Stimulated activated naive CD8-positive, alpha-beta T cell treated with anti-CD3 and anti-CD28 coated beads, Interleukin-15, amount 100 ng/mL, for 72 hours (primary cell): ENCODE data around the gene IQCC.
A peak's percentile ranks its signal among the peaks of the same experiment; 100 is the strongest.
"Not testable (repeated sequence)": the region's sequence is repeated elsewhere in the genome, so short reads cannot be mapped to it uniquely, and the experiment has no call there.

Experiments
- ATAC-seq: fragments of 150-1000 bp; cut with Tn5 transposase; 2 replicates; pipeline ENCODE4 v1.10.0; 2021; ENCODE audit warnings: mild to moderate bottlenecking, moderate library complexity
- DNase-seq, 2 donors: peaks; one replicate each; pipeline ENCODE4 v3.0.0; 2021 to 2022
- H3K27ac Mint-ChIP-seq, 2 donors: one replicate each; pipeline ENCODE4 v1.8.0; 2022; ENCODE audit warnings: mild to moderate bottlenecking in 2 of 2, mixed read lengths in 2 of 2, moderate library complexity in 2 of 2
- H3K27me3 Mint-ChIP-seq: one replicate; pipeline ENCODE4 v1.8.0; 2022; ENCODE audit warnings: mixed read lengths
- H3K4me1 Mint-ChIP-seq: one replicate; pipeline ENCODE4 v1.8.0; 2022; ENCODE audit warnings: mild to moderate bottlenecking, mixed read lengths
- H3K4me3 Mint-ChIP-seq, 2 donors: one replicate each; pipeline ENCODE4 v1.8.0; 2022; ENCODE audit warnings: mild to moderate bottlenecking in 2 of 2, mixed read lengths in 2 of 2, moderate library complexity in 1 of 2
- H3K9me3 Mint-ChIP-seq, 2 donors: one replicate each; pipeline ENCODE4 v1.8.0; 2022; ENCODE audit warnings: mixed read lengths in 2 of 2

IQCC gene

DNA sequence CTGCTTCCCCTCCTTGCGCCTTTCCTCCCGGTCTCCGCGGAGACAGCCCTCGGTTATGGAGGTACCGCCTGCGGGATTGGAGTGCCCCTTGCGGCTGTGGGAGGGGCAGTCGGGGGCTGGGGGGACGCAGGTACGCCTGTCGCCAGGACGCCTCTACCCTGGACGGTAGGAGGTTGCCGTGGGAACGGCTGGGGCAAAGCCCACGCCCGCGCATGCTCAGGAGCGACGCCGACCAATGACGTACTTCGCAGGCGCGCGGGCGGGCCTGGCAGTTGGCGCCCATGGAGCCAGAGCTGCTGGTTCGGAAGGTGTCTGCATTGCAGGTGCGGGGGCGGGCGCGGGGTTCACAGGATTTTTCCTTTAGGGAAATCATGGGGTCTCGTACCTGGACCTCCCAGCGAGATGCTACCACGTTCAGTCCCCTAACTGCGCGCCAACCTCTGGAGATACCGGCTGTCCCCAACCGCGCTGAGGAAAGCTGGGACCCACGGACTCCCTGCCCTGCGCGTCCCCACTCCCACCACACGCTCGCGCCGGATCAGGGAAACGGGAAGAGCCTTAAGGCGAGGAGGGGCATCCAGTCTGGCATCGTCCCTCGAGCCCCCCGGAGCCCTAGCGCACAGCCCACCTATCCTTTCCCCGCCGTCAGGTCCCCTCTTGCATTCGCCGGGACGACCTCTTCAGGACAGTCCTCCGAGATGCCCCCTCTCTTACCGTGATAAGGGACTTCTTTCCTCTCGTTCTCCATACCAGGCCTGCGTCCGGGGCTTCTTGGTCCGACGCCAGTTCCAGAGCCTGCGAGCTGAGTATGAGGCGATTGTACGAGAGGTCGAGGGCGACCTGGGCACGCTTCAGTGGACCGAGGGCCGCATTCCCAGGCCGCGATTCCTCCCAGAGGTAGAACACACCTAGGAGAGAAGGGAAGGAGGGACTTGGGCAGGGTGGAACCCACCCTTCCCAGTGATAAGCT, at the start of gene IQCC:
TSS of gene IQCC (plus strand) at position 271 of the 970 bp plus-strand sequence. CDS start at position 282, 11 bp downstream.
- DNase-seq (peak; percentile 80 to 85), ATAC-seq (peak; percentile 76)
- no peaks in the 10 kb centered on the region for H3K9me3 Mint-ChIP-seq
- H3K27me3 Mint-ChIP-seq, result no peaks in the 10 kb centered on the region
- H3K4me1 Mint-ChIP-seq, result peaks cover 77% of the 10 kb centered on the region
- peak within 1 kb of the TSS; percentile 91 to 95 for H3K27ac Mint-ChIP-seq
- peak within 1 kb of the TSS; percentile 95 to 98 for H3K4me3 Mint-ChIP-seq

DNA sequence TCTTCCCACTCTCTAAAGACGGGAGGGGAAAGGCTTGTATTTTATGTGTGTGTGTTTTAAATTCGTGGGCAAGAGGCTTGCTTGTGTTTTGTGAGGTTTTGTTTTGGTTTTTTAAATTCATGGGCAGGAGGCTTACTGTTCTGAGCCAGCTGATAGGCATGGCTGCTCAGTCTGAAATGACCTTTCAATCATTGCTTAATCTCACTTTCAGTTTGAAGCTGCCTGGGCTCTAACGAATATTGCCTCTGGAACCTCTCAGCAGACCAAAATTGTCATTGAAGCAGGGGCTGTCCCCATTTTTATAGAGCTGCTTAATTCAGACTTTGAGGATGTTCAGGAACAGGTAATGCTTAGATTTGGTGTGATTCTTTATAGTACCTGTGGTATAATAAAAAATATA, 46.3 kb upstream of the IQCC start:
- peak overlapping the region in 1 of 2 donors; percentile 48 for H3K27ac Mint-ChIP-seq
- ATAC-seq (peak; percentile 70), DNase-seq (no peak)

DNA sequence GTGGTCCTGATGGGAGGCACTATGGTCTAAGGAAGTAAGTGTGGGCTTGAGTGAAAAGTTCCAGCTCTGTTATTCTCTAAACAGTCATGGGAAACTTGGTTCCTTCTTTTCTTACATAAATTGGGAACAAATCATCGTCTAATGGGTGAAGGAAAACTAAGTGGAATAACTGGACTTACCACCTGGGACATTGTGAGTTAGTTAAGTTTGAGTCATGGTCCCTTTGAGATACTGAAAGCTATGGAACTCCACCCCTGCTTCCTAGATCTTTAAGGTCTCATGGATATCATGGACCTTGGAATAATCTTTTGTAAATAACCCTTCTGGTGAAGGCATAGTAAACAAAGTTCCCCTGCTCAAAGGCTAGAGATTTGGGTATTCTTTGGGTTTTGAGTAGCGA, 42.1 kb upstream of the IQCC start:
- DNase-seq (no peak), ATAC-seq (no peak)

More for the DNA sequence above, 46.3 kb upstream of the IQCC start:
- Mint-ChIP-seq H3K4me1 (peaks cover 8% of the 10 kb centered on the region), H3K4me3 (no peak overlapping the region), H3K9me3 (no peaks in the 10 kb centered on the region), H3K27me3 (no peaks in the 10 kb centered on the region)

DNA sequence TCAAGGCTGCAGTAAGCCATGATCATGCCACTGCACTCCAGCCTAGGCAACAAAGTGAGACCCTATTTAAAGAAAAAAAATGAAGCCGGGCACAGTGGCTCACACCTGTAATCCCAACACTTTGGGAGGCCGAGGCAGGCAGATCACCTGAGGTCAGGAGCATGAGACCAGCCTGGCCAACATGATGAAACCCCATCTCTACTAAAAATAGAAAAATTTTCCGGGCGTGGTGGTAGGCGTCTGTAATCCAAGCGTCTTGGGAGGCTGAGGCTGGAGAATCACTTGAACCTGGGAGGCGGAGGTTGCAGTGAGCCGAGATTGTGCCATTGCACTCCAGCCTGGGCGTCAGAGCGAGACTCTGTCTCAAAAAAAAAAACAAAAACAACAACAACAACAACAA, 39.8 kb upstream of the IQCC start:
- not testable (repeated sequence) for H3K4me3 Mint-ChIP-seq, DNase-seq, H3K9me3 Mint-ChIP-seq, ATAC-seq, H3K4me1 Mint-ChIP-seq, H3K27me3 Mint-ChIP-seq
- H3K27ac Mint-ChIP-seq, result peak overlapping the region in 1 of 2 donors; percentile 67

More for the DNA sequence above, 42.1 kb upstream of the IQCC start:
- Mint-ChIP-seq H3K27me3 (no peaks in the 10 kb centered on the region), H3K4me1 (peaks cover 8% of the 10 kb centered on the region), H3K4me3 (no peak overlapping the region), H3K9me3 (no peaks in the 10 kb centered on the region), H3K27ac (no peak overlapping the region)

DNA sequence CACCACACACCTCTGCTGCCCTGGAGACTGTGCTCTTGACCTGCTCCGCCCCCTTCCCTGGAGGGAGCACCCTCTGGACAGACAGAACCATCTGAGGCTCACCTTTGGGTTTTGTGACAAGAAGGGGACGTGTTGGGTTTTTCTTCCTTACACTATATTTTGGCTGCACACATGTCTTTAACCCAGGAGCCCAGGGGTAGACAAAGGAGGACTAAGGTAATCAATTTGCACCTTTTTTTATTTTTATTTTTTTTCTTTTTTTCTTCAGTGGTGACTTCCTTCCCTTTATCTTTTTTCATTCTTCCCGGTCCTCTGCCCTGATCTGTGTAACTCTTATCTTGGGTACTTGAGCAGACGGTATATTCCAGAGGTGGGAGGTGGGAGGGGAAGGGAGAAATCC, 34.5 kb upstream of the IQCC start:
- H3K4me1 Mint-ChIP-seq, result peaks cover 21% of the 10 kb centered on the region
- ATAC-seq (no peak), DNase-seq (no peak)
- no peaks in the 10 kb centered on the region for H3K27me3 Mint-ChIP-seq
- H3K27ac Mint-ChIP-seq, result no peak overlapping the region
- no peaks in the 10 kb centered on the region for H3K9me3 Mint-ChIP-seq
- no peak overlapping the region for H3K4me3 Mint-ChIP-seq

DNA sequence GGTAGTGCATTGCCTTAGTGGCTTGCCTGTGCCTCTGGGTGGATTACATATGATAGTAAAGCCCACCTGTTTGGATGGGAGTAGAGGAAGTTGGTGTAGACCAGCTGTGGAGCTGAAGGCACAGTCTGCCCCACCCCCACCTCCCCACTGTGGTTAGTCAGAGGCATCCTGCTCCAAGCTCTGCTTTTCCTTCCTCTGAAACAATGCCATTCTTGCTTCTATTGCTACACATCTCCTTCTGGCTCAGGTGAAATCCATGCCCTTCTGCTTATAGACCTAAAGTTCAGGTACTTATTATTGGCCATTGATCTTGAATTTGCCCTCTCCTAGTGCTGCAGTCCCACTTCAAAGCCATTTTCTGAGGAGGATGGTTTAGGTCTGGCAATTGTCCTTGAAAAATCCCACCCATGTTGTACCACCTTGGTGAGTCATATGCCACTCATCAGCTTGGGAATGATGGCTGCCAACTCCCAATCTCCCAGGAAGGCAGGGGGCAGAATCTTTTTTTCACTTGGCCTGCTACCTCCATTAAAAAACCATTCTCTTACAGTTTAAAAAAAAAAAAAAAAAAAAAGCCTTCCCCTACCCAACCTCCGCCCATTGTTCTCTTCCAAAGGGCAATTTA, 32.7 kb upstream of the IQCC start:
- peak overlapping the region in 1 of 2 donors; percentile 85 for H3K27ac Mint-ChIP-seq
- H3K9me3 Mint-ChIP-seq, result no peaks in the 10 kb centered on the region
- peaks cover 21% of the 10 kb centered on the region for H3K4me1 Mint-ChIP-seq
- ATAC-seq (no peak), DNase-seq (no peak)
- H3K4me3 Mint-ChIP-seq, result no peak overlapping the region
- no peaks in the 10 kb centered on the region for H3K27me3 Mint-ChIP-seq

DNA sequence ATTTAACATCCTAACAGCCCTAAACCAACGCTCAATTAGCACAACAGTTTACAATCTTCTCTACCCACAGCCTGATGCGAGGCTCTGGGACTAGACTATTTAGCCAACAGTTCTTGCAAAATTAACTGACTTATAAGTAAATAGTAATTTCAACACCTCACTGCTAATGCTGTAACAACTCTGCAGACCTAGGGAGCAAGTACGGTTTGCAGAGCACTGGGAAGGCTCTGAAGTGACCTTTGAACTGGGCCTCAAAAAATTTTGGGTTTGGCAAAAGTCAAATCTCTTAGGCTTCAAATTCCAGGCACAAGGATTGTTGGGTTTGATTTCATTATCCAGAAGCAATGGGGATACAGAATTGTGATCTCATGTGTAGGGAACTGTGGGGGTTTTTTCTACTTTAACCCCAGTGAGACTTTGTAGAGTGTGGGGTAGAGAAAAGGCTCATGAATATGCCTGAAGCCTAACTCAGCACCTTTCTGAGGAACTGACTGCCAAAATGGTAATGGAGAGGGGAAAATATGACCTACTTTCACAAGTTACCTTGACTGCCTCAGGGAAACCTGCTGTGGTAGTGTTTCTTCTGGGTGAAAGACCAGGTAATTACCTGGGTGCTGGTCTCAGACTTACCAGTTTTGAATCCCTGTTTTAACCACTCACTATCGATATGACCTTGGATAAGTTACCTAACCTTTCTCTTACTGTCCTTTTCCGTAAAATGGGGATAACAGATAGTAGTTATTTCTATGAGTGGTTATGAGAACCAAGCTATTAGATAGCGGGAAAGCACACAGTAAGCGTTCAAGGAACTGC, 26.9 kb upstream of the IQCC start:
- DNase-seq (no peak), ATAC-seq (no peak)
- H3K27ac Mint-ChIP-seq, result peak overlapping the region; percentile 94 to 99
- no peaks in the 10 kb centered on the region for H3K9me3 Mint-ChIP-seq
- H3K27me3 Mint-ChIP-seq, result no peaks in the 10 kb centered on the region
- peaks cover 41% of the 10 kb centered on the region for H3K4me1 Mint-ChIP-seq
- H3K4me3 Mint-ChIP-seq, result peak overlapping the region; percentile 92 to 99

DNA sequence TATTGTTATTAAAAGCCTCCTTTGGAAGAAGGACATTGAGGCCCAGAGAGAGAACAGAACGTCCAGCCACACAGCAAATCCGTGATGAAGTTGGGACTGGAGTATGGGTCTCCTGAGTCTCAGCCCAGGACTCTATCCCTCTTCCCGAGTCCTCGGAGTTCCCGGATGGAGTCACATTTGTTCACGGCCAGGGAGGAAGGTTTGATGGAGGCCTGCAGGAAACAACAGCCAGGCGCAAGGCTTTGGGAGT, 26.4 kb upstream of the IQCC start:
- peak overlapping the region; percentile 94 to 99 for H3K27ac Mint-ChIP-seq
- H3K4me1 Mint-ChIP-seq, result peaks cover 46% of the 10 kb centered on the region
- H3K4me3 Mint-ChIP-seq, result peak overlapping the region; percentile 92 to 99

DNA sequence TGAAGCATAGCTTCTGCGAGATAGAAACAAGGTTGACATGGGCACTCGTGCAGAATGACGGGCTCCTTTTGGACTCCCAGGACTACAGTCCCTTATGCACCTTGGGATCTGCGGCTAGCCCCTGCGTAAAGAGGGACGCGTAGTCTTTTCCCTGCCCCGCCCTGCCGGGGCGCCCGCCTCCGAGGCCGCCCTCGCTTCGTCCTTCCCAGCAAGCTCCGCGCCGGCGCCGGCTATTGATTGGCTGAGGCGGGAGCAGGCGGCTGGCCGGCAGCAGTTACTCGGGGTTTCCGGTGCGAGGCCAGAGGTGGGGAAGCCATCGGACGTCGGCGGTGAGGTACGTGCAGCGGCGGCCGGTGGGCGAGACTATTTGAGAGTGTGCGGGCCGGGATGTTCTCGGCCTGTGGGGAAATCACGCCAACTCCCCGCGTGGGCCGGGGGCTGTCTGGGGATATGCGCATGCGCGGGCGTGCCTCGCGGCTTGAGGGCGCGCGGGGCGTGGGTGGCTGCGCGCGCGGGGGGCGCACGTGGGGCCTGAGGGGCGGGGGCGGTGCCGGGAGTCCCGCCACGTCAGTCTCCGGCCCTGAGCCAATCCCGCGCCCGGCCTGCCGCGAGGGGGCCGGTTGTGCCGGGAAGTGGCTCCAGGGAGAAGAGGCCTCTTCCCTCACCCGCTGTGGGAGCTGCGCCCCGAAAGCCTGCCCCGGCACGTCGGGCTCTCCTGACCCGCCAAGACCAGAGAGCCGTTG, 25.9 kb upstream of the IQCC start, which contains the start of gene TXLNA:
TSS of gene TXLNA (plus strand) at position 233 of the 743 bp plus-strand sequence. CDS start 671 bp downstream, outside the sequence.
- Mint-ChIP-seq H3K27me3 (no peaks in the 10 kb centered on the region), H3K27ac (peak within 1 kb of the TSS; percentile 99), H3K4me3 (peak within 1 kb of the TSS; percentile 92 to 99), H3K9me3 (no peaks in the 10 kb centered on the region), H3K4me1 (peaks cover 51% of the 10 kb centered on the region)
- ATAC-seq (peak; percentile 92), DNase-seq (peak; percentile 90 to 92)

More for the DNA sequence above, 26.4 kb upstream of the IQCC start:
- Mint-ChIP-seq H3K27me3 (no peaks in the 10 kb centered on the region), H3K9me3 (no peaks in the 10 kb centered on the region)
- no peak for DNase-seq
- no peak for ATAC-seq

DNA sequence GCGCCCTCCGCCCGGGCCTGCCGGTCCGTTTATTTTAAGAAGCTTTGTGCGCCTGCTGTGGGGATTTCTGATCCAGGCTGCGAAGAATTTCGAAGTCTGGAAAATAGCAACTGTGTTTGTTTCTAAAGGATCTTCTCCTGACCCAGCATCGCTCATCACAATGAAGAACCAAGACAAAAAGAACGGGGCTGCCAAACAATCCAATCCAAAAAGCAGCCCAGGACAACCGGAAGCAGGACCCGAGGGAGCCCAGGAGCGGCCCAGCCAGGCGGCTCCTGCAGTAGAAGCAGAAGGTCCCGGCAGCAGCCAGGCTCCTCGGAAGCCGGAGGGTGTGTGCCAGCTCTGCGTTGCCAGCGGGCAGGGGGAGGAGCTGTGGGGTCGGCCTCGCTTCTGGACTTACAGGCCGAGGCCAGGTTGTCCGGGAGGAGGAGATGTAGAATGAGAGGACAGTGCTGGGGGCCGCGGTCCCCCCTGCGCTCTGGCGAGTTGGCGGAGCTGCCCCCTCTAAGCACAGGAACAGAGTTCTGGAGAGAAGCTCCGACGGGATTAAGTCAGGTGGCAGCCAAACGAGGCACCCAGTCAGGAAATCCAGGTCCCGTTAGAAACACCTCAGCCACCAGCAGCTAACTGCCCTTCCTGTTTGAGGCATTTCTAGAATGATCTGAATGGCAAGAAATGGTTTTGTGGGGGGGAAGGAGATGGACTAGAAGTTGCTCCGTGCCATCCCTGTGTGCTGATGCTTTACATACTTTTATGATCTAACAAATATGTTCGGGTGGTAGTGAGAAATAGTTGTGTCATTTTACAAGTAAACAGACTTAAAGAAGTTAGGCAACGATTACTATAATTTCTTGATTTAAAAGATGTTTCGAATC, 25.0 kb upstream of the IQCC start:
- peaks cover 58% of the 10 kb centered on the region for H3K4me1 Mint-ChIP-seq
- ATAC-seq, result peak; percentile 42
- peak overlapping the region; percentile 90 to 99 for H3K27ac Mint-ChIP-seq
- H3K4me3 Mint-ChIP-seq, result peak overlapping the region; percentile 92 to 99
- no peaks in the 10 kb centered on the region for H3K27me3 Mint-ChIP-seq
- peak in 1 of 2 donors; percentile 55 for DNase-seq
- H3K9me3 Mint-ChIP-seq, result no peaks in the 10 kb centered on the region

DNA sequence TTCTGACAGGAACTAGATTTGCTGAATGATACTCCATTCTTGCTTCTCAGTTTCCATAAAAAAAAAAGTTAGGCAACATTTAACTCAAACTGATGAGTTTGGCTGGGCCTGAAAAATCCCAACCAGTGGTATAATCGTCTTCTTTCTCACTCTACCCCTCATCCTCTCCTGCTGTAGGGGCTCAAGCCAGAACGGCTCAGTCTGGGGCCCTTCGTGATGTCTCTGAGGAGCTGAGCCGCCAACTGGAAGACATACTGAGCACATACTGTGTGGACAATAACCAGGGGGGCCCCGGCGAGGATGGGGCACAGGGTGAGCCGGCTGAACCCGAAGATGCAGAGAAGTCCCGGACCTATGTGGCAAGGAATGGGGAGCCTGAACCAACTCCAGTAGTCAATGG, 24.4 kb upstream of the IQCC start:
- H3K4me1 Mint-ChIP-seq, result peaks cover 65% of the 10 kb centered on the region
- H3K27ac Mint-ChIP-seq, result peak overlapping the region; percentile 75 to 90
- no peaks in the 10 kb centered on the region for H3K27me3 Mint-ChIP-seq
- no peak for DNase-seq
- peak overlapping the region; percentile 92 to 99 for H3K4me3 Mint-ChIP-seq
- no peak for ATAC-seq
- H3K9me3 Mint-ChIP-seq, result no peaks in the 10 kb centered on the region

DNA sequence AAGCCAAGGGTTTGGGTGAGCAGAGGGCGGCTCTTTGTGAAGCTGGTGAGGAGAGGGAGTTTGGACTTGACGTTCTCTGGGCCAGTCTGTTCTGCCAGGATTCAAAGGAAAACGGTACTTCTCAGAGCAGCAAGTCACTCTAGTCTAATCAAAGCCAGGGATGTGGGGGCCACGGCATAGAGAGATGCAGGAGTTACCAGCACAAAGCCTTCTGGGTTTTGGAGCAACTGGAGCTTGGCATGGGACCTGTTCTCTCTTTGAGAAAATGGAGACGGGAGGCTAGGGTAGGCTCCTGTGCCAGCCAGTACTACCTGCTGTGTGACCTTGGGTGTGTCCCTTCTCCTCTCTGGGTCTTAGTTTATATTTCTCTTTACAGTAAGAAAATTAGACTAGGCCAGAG, 23.9 kb upstream of the IQCC start:
- peak overlapping the region; percentile 92 to 99 for H3K4me3 Mint-ChIP-seq
- ATAC-seq (no peak), DNase-seq (no peak)
- peak overlapping the region; percentile 75 to 90 for H3K27ac Mint-ChIP-seq
- H3K27me3 Mint-ChIP-seq, result no peaks in the 10 kb centered on the region
- H3K4me1 Mint-ChIP-seq, result peaks cover 70% of the 10 kb centered on the region
- H3K9me3 Mint-ChIP-seq, result no peaks in the 10 kb centered on the region

DNA sequence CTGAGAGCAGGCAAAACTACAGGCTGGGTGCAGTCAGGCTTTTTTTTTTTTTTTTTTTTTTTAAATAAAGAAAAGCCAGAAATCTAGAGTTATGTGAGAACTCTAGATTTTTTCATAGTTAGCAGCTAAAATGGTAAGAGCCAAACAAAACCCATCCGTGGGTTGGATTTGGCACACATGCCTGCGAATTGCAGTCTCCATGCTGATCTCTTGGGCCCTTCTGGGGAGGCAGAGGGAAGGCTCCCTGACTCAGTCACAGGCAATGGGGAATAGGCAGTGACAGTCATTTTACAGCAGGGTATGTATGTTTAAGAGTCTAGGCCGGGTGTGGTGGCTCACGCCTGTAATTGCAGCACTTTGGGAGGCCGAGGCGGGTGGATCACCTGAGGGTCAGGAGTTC, 23.4 kb upstream of the IQCC start:
- Mint-ChIP-seq H3K9me3 (no peaks in the 10 kb centered on the region), H3K27ac (peak overlapping the region; percentile 41 to 91), H3K4me1 (peaks cover 75% of the 10 kb centered on the region), H3K4me3 (peak overlapping the region; percentile 65 to 99), H3K27me3 (no peaks in the 10 kb centered on the region)
- no peak for ATAC-seq
- no peak for DNase-seq

DNA sequence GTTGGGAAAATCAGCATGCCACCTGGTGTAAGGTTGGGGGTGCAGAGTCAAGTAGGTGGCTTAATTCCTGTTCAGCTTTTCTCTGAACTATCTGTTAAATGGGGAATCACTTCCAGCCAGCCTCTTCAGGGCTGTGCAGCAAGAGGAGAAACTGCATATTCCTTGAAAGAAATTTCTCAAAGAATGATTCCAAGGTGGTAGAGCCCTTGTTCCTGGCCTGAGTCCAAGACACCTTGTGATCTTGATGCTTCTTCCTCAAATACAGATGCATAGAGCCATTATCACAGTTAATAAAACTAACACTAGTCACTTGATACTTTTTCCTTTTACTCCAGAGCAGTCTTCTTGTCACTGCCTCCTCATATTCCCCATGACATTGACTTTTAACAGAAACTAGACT, 20.8 kb upstream of the IQCC start:
- H3K4me1 Mint-ChIP-seq, result peaks cover 72% of the 10 kb centered on the region
- H3K9me3 Mint-ChIP-seq, result no peaks in the 10 kb centered on the region
- H3K27me3 Mint-ChIP-seq, result no peaks in the 10 kb centered on the region

More for the DNA sequence above, 20.8 kb upstream of the IQCC start:
- DNase-seq (no peak), ATAC-seq (no peak)
- H3K4me3 Mint-ChIP-seq, result peak overlapping the region; percentile 58 to 60
- peak overlapping the region; percentile 55 to 66 for H3K27ac Mint-ChIP-seq
